ENCODE results near the gene ZNRF1.

Gene ZNRF1

DNA sequence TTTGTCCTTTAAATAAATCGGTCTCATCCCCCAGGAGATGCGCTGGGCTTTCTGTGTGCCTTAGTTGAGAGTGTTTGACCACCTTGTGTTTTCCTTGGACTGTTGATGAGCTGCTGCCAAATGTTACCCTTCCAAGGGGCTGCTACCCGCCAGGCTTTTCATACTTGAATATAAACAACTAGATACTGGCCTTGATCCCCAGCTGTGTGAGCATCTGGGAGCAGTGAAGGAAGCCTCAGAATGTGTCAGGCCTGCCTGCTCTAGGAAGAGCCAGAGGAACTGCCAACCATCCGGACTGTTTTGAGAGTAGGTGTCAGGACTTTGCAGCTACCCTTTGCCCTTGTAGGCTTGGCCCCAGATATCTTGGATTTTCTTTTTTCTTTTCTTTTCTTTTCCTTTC, 60.0 kb downstream of the ZNRF1 start:
- Histone ChIP-seq H3K9ac (ENCODE audit: low read length) (no peak overlapping the region), H3K4me3 (ENCODE audit: low read length) (no peak overlapping the region), H3K27me3 (ENCODE audit: control insufficient read depth, insufficient read depth, low read length) (no peaks in the 10 kb centered on the region), H3K4me1 (ENCODE audit: control insufficient read depth, insufficient read depth, low read length) (peaks cover 27% of the 10 kb centered on the region), H3K36me3 (ENCODE audit: control insufficient read depth, insufficient read depth, low read length) (no peaks in the 10 kb centered on the region), H3K27ac (ENCODE audit: low read depth, low read length) (no peak overlapping the region)

DNA sequence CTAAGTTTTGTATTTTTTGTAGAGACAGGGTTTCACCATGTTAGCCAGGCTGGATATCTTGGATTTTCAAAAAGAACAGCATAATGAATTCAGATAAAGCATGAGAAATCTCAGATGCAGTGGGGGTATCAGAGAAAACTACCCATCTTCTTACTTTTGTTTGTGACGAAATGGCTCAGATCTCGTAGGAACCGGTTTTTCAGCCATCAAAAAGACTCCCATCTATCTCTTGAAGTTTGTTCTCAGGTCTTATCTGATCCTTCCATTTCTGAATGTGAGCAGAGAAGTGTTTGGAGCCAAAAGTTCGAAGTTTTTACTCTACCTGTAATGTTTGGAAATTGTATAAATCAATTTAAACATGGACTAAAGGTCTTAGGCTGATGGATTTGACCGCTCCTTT, 60.6 kb downstream of the ZNRF1 start:
- Histone ChIP-seq H3K4me1 (ENCODE audit: control insufficient read depth, insufficient read depth, low read length) (peaks cover 21% of the 10 kb centered on the region), H3K9ac (ENCODE audit: low read length) (no peak overlapping the region), H3K4me3 (ENCODE audit: low read length) (no peak overlapping the region), H3K36me3 (ENCODE audit: control insufficient read depth, insufficient read depth, low read length) (no peaks in the 10 kb centered on the region), H3K27me3 (ENCODE audit: control insufficient read depth, insufficient read depth, low read length) (no peaks in the 10 kb centered on the region), H3K27ac (ENCODE audit: low read depth, low read length) (peak overlapping the region; percentile 25)

- H3K27me3 ChIP-seq (ENCODE audit: control insufficient read depth, insufficient read depth, low read length) = no peaks in the 10 kb centered on the region
- no peak overlapping the region for H3K4me3 ChIP-seq (ENCODE audit: low read length)
- no peak overlapping the region for H3K9ac ChIP-seq (ENCODE audit: low read length)
- H3K36me3 ChIP-seq (ENCODE audit: control insufficient read depth, insufficient read depth, low read length) = no peaks in the 10 kb centered on the region
- peak overlapping the region; percentile 84 for H3K27ac ChIP-seq (ENCODE audit: low read depth, low read length)
- peaks cover 24% of the 10 kb centered on the region for H3K4me1 ChIP-seq (ENCODE audit: control insufficient read depth, insufficient read depth, low read length)
Measured at GRCh38 chr16:75060723-75061122, 61.9 kb downstream of the ZNRF1 start.

GRCh38 chr16:75061669-75062068, 62.8 kb downstream of the ZNRF1 start:
- no peak overlapping the region for H3K4me3 ChIP-seq (ENCODE audit: low read length)
- no peak overlapping the region for H3K9ac ChIP-seq (ENCODE audit: low read length)
- peak overlapping the region; percentile 84 for H3K27ac ChIP-seq (ENCODE audit: low read depth, low read length)
- H3K4me1 ChIP-seq (ENCODE audit: control insufficient read depth, insufficient read depth, low read length) = peaks cover 26% of the 10 kb centered on the region
- H3K27me3 ChIP-seq (ENCODE audit: control insufficient read depth, insufficient read depth, low read length) = no peaks in the 10 kb centered on the region
- no peaks in the 10 kb centered on the region for H3K36me3 ChIP-seq (ENCODE audit: control insufficient read depth, insufficient read depth, low read length)

GRCh38 chr16:75062135-75062975, 63.5 kb downstream of the ZNRF1 start:
- peaks cover 31% of the 10 kb centered on the region for H3K4me1 ChIP-seq (ENCODE audit: control insufficient read depth, insufficient read depth, low read length)
- H3K4me3 ChIP-seq (ENCODE audit: low read length) = peak overlapping the region; percentile 32
- peak overlapping the region; percentile 84 for H3K27ac ChIP-seq (ENCODE audit: low read depth, low read length)
- no peaks in the 10 kb centered on the region for H3K27me3 ChIP-seq (ENCODE audit: control insufficient read depth, insufficient read depth, low read length)
- no peak overlapping the region for H3K9ac ChIP-seq (ENCODE audit: low read length)
- no peaks in the 10 kb centered on the region for H3K36me3 ChIP-seq (ENCODE audit: control insufficient read depth, insufficient read depth, low read length)

GRCh38 chr16:75062976-75063346, 64.1 kb downstream of the ZNRF1 start:
- H3K27me3 ChIP-seq (ENCODE audit: control insufficient read depth, insufficient read depth, low read length) = no peaks in the 10 kb centered on the region
- H3K4me1 ChIP-seq (ENCODE audit: control insufficient read depth, insufficient read depth, low read length) = peaks cover 31% of the 10 kb centered on the region
- no peaks in the 10 kb centered on the region for H3K36me3 ChIP-seq (ENCODE audit: control insufficient read depth, insufficient read depth, low read length)
- no peak overlapping the region for H3K4me3 ChIP-seq (ENCODE audit: low read length)
- H3K27ac ChIP-seq (ENCODE audit: low read depth, low read length) = peak overlapping the region; percentile 84
- no peak overlapping the region for H3K9ac ChIP-seq (ENCODE audit: low read length)

DNA sequence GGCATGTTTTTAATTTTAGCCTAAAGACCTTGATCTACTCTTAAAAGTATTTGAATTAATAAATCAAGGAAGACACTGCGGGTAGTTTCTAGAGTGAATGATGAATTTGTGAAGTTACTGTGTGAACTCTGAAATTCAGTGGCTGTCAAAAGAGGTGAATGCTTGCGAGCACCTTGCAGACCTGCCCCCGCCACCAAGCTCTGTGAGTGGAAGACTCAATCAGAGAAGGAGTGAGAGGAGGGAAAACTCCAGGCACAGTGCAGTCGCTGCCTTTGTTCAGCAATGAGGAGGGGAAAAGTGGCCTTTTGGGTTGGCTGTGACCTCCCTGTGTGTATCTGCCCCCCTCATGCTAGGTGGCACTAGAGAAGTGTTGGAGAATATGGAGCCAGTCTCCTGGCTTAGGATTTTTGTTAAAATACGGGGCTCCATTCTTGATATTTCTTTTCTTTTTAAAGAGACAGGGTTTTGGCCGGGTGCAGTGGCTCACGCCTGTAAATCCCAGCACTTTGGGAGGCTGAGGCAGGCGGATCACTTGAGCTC, 64.8 kb downstream of the ZNRF1 start:
- no peaks in the 10 kb centered on the region for H3K36me3 ChIP-seq (ENCODE audit: control insufficient read depth, insufficient read depth, low read length)
- no peak overlapping the region for H3K9ac ChIP-seq (ENCODE audit: low read length)
- peaks cover 31% of the 10 kb centered on the region for H3K4me1 ChIP-seq (ENCODE audit: control insufficient read depth, insufficient read depth, low read length)
- H3K27me3 ChIP-seq (ENCODE audit: control insufficient read depth, insufficient read depth, low read length) = no peaks in the 10 kb centered on the region
- H3K27ac ChIP-seq (ENCODE audit: low read depth, low read length) = peak overlapping the region; percentile 84
- H3K4me3 ChIP-seq (ENCODE audit: low read length) = no peak overlapping the region

- peak overlapping the region; percentile 6 for H3K4me3 ChIP-seq (ENCODE audit: low read length)
- H3K27ac ChIP-seq (ENCODE audit: low read depth, low read length) = peak overlapping the region; percentile 60
- H3K4me1 ChIP-seq (ENCODE audit: control insufficient read depth, insufficient read depth, low read length) = peaks cover 28% of the 10 kb centered on the region
- no peak overlapping the region for H3K9ac ChIP-seq (ENCODE audit: low read length)
- H3K27me3 ChIP-seq (ENCODE audit: control insufficient read depth, insufficient read depth, low read length) = no peaks in the 10 kb centered on the region
- H3K36me3 ChIP-seq (ENCODE audit: control insufficient read depth, insufficient read depth, low read length) = no peaks in the 10 kb centered on the region
Measured at GRCh38 chr16:75064403-75065148, 65.8 kb downstream of the ZNRF1 start.

DNA sequence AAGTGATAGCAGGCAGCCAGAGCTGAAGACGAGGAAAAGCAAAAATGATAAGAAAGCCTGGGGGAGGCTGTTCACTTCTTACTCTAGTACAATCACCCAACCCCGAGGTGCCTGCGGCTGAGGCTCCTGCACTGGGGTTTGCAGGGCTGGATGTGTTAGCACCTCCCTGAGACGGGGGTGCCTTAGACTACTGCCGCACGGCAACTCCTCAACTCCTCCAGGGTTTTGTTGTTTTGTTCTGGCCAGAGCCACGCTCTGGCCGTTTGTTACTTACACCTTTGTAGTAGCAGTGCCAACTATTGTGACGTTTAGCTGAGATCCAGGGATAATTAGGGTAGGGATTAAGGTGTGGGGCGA, 66.3 kb downstream of the ZNRF1 start:
- H3K4me3 ChIP-seq (ENCODE audit: low read length) = peak overlapping the region; percentile 27
- H3K27me3 ChIP-seq (ENCODE audit: control insufficient read depth, insufficient read depth, low read length) = no peaks in the 10 kb centered on the region
- no peak overlapping the region for H3K9ac ChIP-seq (ENCODE audit: low read length)
- peaks cover 28% of the 10 kb centered on the region for H3K4me1 ChIP-seq (ENCODE audit: control insufficient read depth, insufficient read depth, low read length)
- H3K36me3 ChIP-seq (ENCODE audit: control insufficient read depth, insufficient read depth, low read length) = no peaks in the 10 kb centered on the region
- H3K27ac ChIP-seq (ENCODE audit: low read depth, low read length) = peak overlapping the region; percentile 60

DNA sequence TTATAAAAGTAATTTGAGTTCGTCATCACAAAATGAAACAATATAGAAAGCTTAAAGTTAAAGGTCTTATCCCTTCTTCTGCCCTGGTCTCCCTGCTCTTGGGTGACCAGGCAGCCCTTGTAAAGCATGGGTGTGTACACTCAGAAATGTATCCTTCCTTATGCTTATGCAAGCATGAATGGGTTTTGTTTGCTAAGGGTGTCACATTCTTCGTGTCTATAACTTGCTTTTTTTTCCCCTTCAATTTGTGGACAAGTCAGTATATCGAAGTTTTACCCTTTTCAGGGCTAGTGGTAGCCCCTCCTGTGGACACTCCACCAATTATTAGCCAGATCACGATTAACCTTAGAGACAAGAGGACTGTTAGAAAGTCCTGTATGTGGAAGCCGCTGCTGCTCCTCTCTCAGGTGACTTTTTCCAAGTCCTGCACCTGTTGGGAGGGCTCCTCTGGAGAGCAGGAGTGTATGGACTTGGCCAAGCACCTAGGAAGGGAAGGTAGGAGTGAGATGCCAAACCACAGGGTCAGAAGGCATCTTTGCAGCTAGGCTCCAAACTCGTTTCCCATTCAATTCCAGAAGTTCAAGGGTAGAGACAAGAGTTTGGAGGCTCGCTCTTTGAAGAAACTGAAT, 66.8 kb downstream of the ZNRF1 start:
- H3K9ac ChIP-seq (ENCODE audit: low read length) = peak overlapping the region; percentile 29
- H3K27me3 ChIP-seq (ENCODE audit: control insufficient read depth, insufficient read depth, low read length) = no peaks in the 10 kb centered on the region
- peak overlapping the region; percentile 27 for H3K4me3 ChIP-seq (ENCODE audit: low read length)
- no peaks in the 10 kb centered on the region for H3K36me3 ChIP-seq (ENCODE audit: control insufficient read depth, insufficient read depth, low read length)
- H3K27ac ChIP-seq (ENCODE audit: low read depth, low read length) = peak overlapping the region; percentile 51
- H3K4me1 ChIP-seq (ENCODE audit: control insufficient read depth, insufficient read depth, low read length) = peaks cover 28% of the 10 kb centered on the region

GRCh38 chr16:75066861-75067447, 68.1 kb downstream of the ZNRF1 start:
- peak overlapping the region; percentile 50 for H3K27ac ChIP-seq (ENCODE audit: low read depth, low read length)
- no peaks in the 10 kb centered on the region for H3K27me3 ChIP-seq (ENCODE audit: control insufficient read depth, insufficient read depth, low read length)
- H3K4me3 ChIP-seq (ENCODE audit: low read length) = no peak overlapping the region
- no peak overlapping the region for H3K9ac ChIP-seq (ENCODE audit: low read length)
- peaks cover 24% of the 10 kb centered on the region for H3K4me1 ChIP-seq (ENCODE audit: control insufficient read depth, insufficient read depth, low read length)
- H3K36me3 ChIP-seq (ENCODE audit: control insufficient read depth, insufficient read depth, low read length) = no peaks in the 10 kb centered on the region
